Loucy (cell line): ENCODE data around the gene DGKI.

Source experiments
- H2AFZ ChIP-seq: fragments of 200-600 bp; sonication (generic); 2 replicates; pipeline ENCODE4 v1.6.0; 2016; ENCODE audit warnings: antibody characterized with exemption, mild to moderate bottlenecking, low read length, moderate library complexity
- H3F3A ChIP-seq: fragments of 200-600 bp; 2 replicates; pipeline ENCODE4 v1.6.0; 2016; ENCODE audit warnings: antibody characterized with exemption, low read depth, mild to moderate bottlenecking
- H3K27me3 ChIP-seq: fragments of 200-600 bp; sonication (generic); 2 replicates; pipeline ENCODE4 v1.6.1; 2014; ENCODE audit warnings: low read length, mild to moderate bottlenecking; ENCODE audit not compliant: insufficient read depth, poor library complexity, severe bottlenecking
- H3K36me3 ChIP-seq: fragments of 200-600 bp; sonication (generic); 2 replicates; pipeline ENCODE4 v1.6.1; 2016; ENCODE audit warnings: low read length; ENCODE audit not compliant: insufficient read depth
- H3K4me1 ChIP-seq: fragments of 200-600 bp; sonication (generic); 2 replicates; pipeline ENCODE4 v1.5.1; 2014; ENCODE audit warnings: low read length, mild to moderate bottlenecking; ENCODE audit not compliant: insufficient read depth, poor library complexity, severe bottlenecking
- H3K4me2 ChIP-seq: fragments of 200-600 bp; sonication (generic); 2 replicates; pipeline ENCODE4 v1.6.0; 2014; ENCODE audit warnings: antibody characterized with exemption, low read length, low read depth, mild to moderate bottlenecking; ENCODE audit not compliant: poor library complexity, severe bottlenecking
- H3K4me3 ChIP-seq: fragments of 200-600 bp; sonication (generic); 2 replicates; pipeline ENCODE4 v1.5.1; 2014; ENCODE audit warnings: low read length, mild to moderate bottlenecking, mixed read lengths; ENCODE audit not compliant: poor library complexity, severe bottlenecking
- H3K79me2 ChIP-seq: fragments of 200-600 bp; sonication (generic); 2 replicates; pipeline ENCODE4 v1.6.1; 2014; ENCODE audit warnings: low read length; ENCODE audit not compliant: insufficient read depth
- H3K9ac ChIP-seq: fragments of 200-600 bp; sonication (generic); 2 replicates; pipeline ENCODE4 v1.6.0; 2014; ENCODE audit warnings: mild to moderate bottlenecking, low read depth, low read length, moderate library complexity; ENCODE audit not compliant: poor library complexity, severe bottlenecking
- H3K9me2 ChIP-seq: fragments of 200-600 bp; sonication (generic); replicated peaks from 2 replicates; pipeline ENCODE4 v1.6.1; 2016; ENCODE audit warnings: low read depth, low read length, mixed read lengths
- H3K9me3 ChIP-seq: fragments of 200-600 bp; sonication (generic); 2 replicates; pipeline ENCODE4 v1.6.1; 2014; ENCODE audit warnings: mild to moderate bottlenecking, antibody characterized with exemption, low read length, low read depth; ENCODE audit not compliant: insufficient read depth
- H4K20me1 ChIP-seq: fragments of 200-600 bp; sonication (generic); 2 replicates; pipeline ENCODE4 v1.6.0; 2014; ENCODE audit warnings: antibody characterized with exemption, low read length, mild to moderate bottlenecking; ENCODE audit not compliant: insufficient read depth, poor library complexity, severe bottlenecking
- CTCF ChIP-seq: fragments of 200-600 bp; sonication (generic); conservative IDR thresholded peaks from 2 replicates; pipeline ENCODE4 v1.5.1; 2014; ENCODE audit warnings: mild to moderate bottlenecking, antibody characterized with exemption, low read length
- EZH2phosphoT487 ChIP-seq: fragments of 200-600 bp; IDR thresholded peaks from 2 replicates; pipeline ENCODE4 v1.6.1; 2018; ENCODE audit warnings: antibody characterized with exemption, mild to moderate bottlenecking, moderate library complexity, borderline replicate concordance

DGKI gene

GRCh38 chr7:137818036-137818435 is 28.7 kb downstream of the DGKI start:
- H3K9me3 ChIP-seq = no peaks in the 10 kb centered on the region
- no peak overlapping the region for H3K4me3 ChIP-seq
- H3F3A ChIP-seq = no peaks in the 10 kb centered on the region
- TF ChIP-seq CTCF (no peak), EZH2phosphoT487 (no peak)
- no peak overlapping the region for H3K4me2 ChIP-seq
- no peaks in the 10 kb centered on the region for H4K20me1 ChIP-seq
- no peaks in the 10 kb centered on the region for H3K4me1 ChIP-seq
- no peaks in the 10 kb centered on the region for H3K36me3 ChIP-seq
- no peaks in the 10 kb centered on the region for H3K27me3 ChIP-seq
- H3K79me2 ChIP-seq = no peaks in the 10 kb centered on the region
- H3K9ac ChIP-seq = no peak overlapping the region
- H3K9me2 ChIP-seq = no peaks in the 10 kb centered on the region
- H2AFZ ChIP-seq = no peak overlapping the region

DNA sequence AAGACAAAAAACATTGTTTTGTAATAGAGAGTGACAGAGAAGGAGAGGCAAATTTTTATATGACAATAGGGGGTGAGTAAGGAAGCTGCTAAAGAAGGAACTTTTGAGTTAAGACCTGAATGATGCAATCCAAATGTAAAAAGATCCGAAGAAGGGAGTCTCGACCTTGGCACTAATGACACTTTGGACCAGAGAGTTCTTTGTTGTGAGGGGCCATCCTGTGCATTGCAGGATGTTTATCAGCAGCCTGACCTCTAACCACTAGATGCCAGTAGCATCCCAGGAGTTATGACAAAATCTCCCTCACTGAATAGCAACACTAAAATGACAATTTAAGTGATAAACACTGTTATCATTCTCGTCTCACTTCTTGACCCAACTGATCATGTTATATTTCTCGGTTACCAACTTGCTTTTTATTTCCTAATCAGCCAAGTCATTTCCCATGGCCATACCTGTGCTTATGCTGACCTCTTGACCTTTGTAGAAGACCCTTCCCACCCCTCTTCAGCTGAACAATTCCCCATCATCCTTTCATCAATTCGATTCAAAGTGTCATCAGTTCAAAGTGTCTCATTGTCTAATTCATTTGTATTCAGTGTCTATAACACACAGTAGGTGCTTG is 30.0 kb downstream of the DGKI start:
- no peak overlapping the region for H3K9ac ChIP-seq
- H3F3A ChIP-seq = no peaks in the 10 kb centered on the region
- H3K4me1 ChIP-seq = no peaks in the 10 kb centered on the region
- H3K4me2 ChIP-seq = no peak overlapping the region
- H3K9me3 ChIP-seq = no peaks in the 10 kb centered on the region
- H3K36me3 ChIP-seq = no peaks in the 10 kb centered on the region
- H2AFZ ChIP-seq = no peak overlapping the region
- H3K9me2 ChIP-seq = no peaks in the 10 kb centered on the region
- no peaks in the 10 kb centered on the region for H4K20me1 ChIP-seq
- TF ChIP-seq CTCF (peak; percentile 31), EZH2phosphoT487 (no peak)
- no peaks in the 10 kb centered on the region for H3K27me3 ChIP-seq
- H3K79me2 ChIP-seq = no peaks in the 10 kb centered on the region
- H3K4me3 ChIP-seq = no peak overlapping the region

DNA sequence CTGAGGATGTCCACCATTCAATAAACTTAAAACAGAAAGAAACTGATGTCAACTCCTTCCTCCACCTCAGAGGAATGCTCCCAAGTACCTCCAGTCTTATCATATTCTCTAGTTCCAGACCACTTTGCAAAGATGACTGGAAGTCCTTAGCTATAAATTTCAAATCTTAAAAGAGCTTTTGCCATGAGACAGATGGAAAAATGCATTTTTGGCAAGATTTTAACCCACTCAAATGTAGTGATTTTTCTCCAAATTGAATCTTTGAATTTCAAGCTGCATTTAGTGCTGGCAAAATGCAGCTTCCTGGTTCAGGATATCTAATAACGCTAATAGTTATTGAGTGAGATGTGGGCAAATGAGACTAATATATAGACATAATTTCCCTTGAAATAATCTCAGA is 33.2 kb downstream of the DGKI start:
- Histone ChIP-seq H3K36me3 (no peaks in the 10 kb centered on the region), H2AFZ (no peak overlapping the region), H3K4me1 (no peaks in the 10 kb centered on the region), H3K79me2 (no peaks in the 10 kb centered on the region), H3K9me3 (no peaks in the 10 kb centered on the region), H3K27me3 (no peaks in the 10 kb centered on the region), H3F3A (no peaks in the 10 kb centered on the region), H3K4me2 (no peak overlapping the region), H3K4me3 (no peak overlapping the region), H3K9me2 (no peaks in the 10 kb centered on the region), H4K20me1 (no peaks in the 10 kb centered on the region), H3K9ac (no peak overlapping the region)
- no peak for TF ChIP-seq CTCF
- no peak for TF ChIP-seq EZH2phosphoT487
